ENCODE results near the gene DLG2. TPM values are rescaled to one million over a fixed set of nuclear protein-coding genes. Genes with fewer than 3 reads are reported as not detected.

DLG2 gene
- total and polyA plus RNA-seq, 9 of the 15 experiments (the other 6 are each of a cell fraction or from before 2014, with no cell fraction given): 0.52 to 1.6 (median 0.95) TPM

DNA sequence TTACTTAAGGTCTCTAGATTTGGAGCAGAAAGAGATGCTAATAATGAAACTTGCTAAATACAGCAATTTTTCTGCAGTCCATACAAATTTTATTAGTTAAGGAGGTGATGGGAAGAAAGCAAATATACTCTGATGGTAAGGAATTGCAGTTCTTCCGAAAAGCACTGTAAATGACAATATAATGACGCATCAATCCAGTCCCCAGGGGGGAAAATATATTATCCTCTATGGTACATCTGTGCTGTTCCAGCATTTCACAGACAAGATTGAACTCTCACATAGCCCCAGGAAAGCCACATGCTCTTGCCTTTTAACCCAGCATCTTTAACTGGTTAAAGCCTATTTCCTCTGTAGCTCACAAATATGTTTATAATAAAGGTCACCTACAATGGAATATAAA is 1924.3 kb downstream of the DLG2 start:
- Histone ChIP-seq H3K9me3 (replicated peaks; ENCODE audit: control insufficient read depth, insufficient read depth, low read depth, low read length) (no peaks in the 10 kb centered on the region), H3K9me1 (ENCODE audit: control insufficient read depth, insufficient read depth, low read length) (no peaks in the 10 kb centered on the region), H3K27me3 (ENCODE audit: control insufficient read depth in 2 of 2, insufficient read depth in 2 of 2, low read length in 2 of 2) (no peaks in the 10 kb centered on the region), H3K4me1 (replicated peaks in 1 of 2; ENCODE audit: control insufficient read depth in 2 of 2, insufficient read depth in 2 of 2, low read length in 2 of 2) (no peaks in the 10 kb centered on the region), H3K4me3 (no peak overlapping the region), H3K4me2 (ENCODE audit: insufficient read depth, low read length) (no peak overlapping the region), H3K79me2 (ENCODE audit: control insufficient read depth, insufficient read depth, low read length) (no peaks in the 10 kb centered on the region), H3K9ac (ENCODE audit: insufficient read depth in 1 of 2, low read depth in 2 of 2, low read length in 2 of 2) (no peak overlapping the region), H3K36me3 (ENCODE audit: control insufficient read depth, insufficient read depth, low read length) (no peaks in the 10 kb centered on the region), H3K27ac (ENCODE audit: extremely low read depth, low read depth, low read length) (no peak overlapping the region), H4K20me1 (replicated peaks; ENCODE audit: control insufficient read depth, insufficient read depth, low read length) (no peaks in the 10 kb centered on the region), H2AFZ (ENCODE audit: low read depth, low read length) (no peak overlapping the region)
- no peak for DNase-seq (ENCODE audit: extremely low read depth in 1 of 4, low spot score in 3 of 4)
- in situ Hi-C loops (cut with MboI) (no loop called here), intact Hi-C loops (cut with micrococcal nuclease) (no loop called here)
- no peak for FAIRE-seq
- no TSS peak for BruUV-seq (replicated peaks)
- ChIA-PET CTCF (ENCODE audit: low intra/inter-chr PET ratio) (no interaction called here), POLR2A (no interaction called here)
- no peak for ATAC-seq
- WGBS (ENCODE audit: insufficient coverage, low coverage, missing lambda C conversion rate): 0% methylated on average over 2 of the region's 2 CpGs
- TF ChIP-seq, protein P1, sequence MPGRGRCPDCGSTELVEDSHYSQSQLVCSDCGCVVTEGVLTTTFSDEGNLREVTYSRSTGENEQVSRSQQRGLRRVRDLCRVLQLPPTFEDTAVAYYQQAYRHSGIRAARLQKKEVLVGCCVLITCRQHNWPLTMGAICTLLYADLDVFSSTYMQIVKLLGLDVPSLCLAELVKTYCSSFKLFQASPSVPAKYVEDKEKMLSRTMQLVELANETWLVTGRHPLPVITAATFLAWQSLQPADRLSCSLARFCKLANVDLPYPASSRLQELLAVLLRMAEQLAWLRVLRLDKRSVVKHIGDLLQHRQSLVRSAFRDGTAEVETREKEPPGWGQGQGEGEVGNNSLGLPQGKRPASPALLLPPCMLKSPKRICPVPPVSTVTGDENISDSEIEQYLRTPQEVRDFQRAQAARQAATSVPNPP (IDR thresholded peaks at IDR 0.05; ENCODE audit: borderline replicate concordance, insufficient read depth, insufficient read length): no peak
- no peak for TF ChIP-seq TEAD1 (CRISPR knock-in tag; IDR thresholded peaks at IDR 0.05)
- TF ChIP-seq, protein P2, sequence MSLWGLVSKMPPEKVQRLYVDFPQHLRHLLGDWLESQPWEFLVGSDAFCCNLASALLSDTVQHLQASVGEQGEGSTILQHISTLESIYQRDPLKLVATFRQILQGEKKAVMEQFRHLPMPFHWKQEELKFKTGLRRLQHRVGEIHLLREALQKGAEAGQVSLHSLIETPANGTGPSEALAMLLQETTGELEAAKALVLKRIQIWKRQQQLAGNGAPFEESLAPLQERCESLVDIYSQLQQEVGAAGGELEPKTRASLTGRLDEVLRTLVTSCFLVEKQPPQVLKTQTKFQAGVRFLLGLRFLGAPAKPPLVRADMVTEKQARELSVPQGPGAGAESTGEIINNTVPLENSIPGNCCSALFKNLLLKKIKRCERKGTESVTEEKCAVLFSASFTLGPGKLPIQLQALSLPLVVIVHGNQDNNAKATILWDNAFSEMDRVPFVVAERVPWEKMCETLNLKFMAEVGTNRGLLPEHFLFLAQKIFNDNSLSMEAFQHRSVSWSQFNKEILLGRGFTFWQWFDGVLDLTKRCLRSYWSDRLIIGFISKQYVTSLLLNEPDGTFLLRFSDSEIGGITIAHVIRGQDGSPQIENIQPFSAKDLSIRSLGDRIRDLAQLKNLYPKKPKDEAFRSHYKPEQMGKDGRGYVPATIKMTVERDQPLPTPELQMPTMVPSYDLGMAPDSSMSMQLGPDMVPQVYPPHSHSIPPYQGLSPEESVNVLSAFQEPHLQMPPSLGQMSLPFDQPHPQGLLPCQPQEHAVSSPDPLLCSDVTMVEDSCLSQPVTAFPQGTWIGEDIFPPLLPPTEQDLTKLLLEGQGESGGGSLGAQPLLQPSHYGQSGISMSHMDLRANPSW (CRISPR knock-in tag; IDR thresholded peaks at IDR 0.05): no peak
- no peak for TF ChIP-seq MYBL2 (IDR thresholded peaks at IDR 0.05; ENCODE audit: low read depth)
- TF ChIP-seq MYBL2 (CRISPR knock-in tag; IDR thresholded peaks at IDR 0.05; ENCODE audit: borderline replicate concordance): no peak
- TF ChIP-seq ZNF395 (CRISPR knock-in tag; IDR thresholded peaks at IDR 0.05): no peak
- TF ChIP-seq SFPQ (IDR thresholded peaks at IDR 0.05; ENCODE audit: low read depth, low read length): no peak
- TF ChIP-seq ZNF217 (CRISPR knock-in tag; IDR thresholded peaks at IDR 0.05): no peak
- TF ChIP-seq ZBTB7A (IDR thresholded peaks at IDR 0.05; ENCODE audit: borderline replicate concordance, control insufficient read depth, low read depth, low read length): no peak
- TF ChIP-seq, protein P3, sequence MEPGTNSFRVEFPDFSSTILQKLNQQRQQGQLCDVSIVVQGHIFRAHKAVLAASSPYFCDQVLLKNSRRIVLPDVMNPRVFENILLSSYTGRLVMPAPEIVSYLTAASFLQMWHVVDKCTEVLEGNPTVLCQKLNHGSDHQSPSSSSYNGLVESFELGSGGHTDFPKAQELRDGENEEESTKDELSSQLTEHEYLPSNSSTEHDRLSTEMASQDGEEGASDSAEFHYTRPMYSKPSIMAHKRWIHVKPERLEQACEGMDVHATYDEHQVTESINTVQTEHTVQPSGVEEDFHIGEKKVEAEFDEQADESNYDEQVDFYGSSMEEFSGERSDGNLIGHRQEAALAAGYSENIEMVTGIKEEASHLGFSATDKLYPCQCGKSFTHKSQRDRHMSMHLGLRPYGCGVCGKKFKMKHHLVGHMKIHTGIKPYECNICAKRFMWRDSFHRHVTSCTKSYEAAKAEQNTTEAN (CRISPR knock-in tag; IDR thresholded peaks at IDR 0.05): no peak
- TF ChIP-seq CGGBP1 (CRISPR knock-in tag; IDR thresholded peaks at IDR 0.05): no peak
- TF ChIP-seq CAMTA2 (CRISPR knock-in tag; conservative IDR thresholded peaks at IDR 0.05): no peak

All from K562 (cell line).